MM.1S (cell line): ENCODE measurements around the gene ID2.

Experiments used
- DNase-seq: peaks from one replicate; pipeline ENCODE4 v3.0.0-alpha.2; 2015
- H2AFZ ChIP-seq: fragments of 300-600 bp; sonication (generic); 2 replicates; pipeline ENCODE4 v1.6.0; 2016; ENCODE audit warnings: antibody characterized with exemption, low read length
- H3F3A ChIP-seq: fragments of 300-600 bp; sonication (generic); 2 replicates; pipeline ENCODE4 v1.6.1; 2016; ENCODE audit warnings: mild to moderate bottlenecking, antibody characterized with exemption, low read length, moderate library complexity, mixed read lengths; ENCODE audit not compliant: insufficient read depth
- H3K27ac ChIP-seq: fragments of 300-600 bp; sonication (generic); 2 replicates; pipeline ENCODE4 v1.5.1; 2016; ENCODE audit warnings: mild to moderate bottlenecking, low read length
- H3K27me3 ChIP-seq: fragments of 300-600 bp; sonication (generic); replicated peaks from 2 replicates; pipeline ENCODE4 v1.6.0; 2016; ENCODE audit warnings: low read length; ENCODE audit not compliant: insufficient read depth
- H3K36me3 ChIP-seq: fragments of 300-600 bp; sonication (generic); replicated peaks from 2 replicates; pipeline ENCODE4 v1.6.1; 2016; ENCODE audit warnings: mild to moderate bottlenecking, low read length, mixed read lengths; ENCODE audit not compliant: insufficient read depth
- H3K4me1 ChIP-seq: fragments of 300-600 bp; sonication (generic); 2 replicates; pipeline ENCODE4 v1.6.1; 2016; ENCODE audit warnings: low read length, mixed read lengths
- H3K4me2 ChIP-seq: fragments of 300-600 bp; sonication (generic); 2 replicates; pipeline ENCODE4 v1.6.0; 2016; ENCODE audit warnings: low read depth, low read length
- H3K4me3 ChIP-seq: fragments of 300-600 bp; sonication (generic); 2 replicates; pipeline ENCODE4 v1.5.1; 2016; ENCODE audit warnings: low read length, mixed read lengths
- H3K79me2 ChIP-seq: fragments of 300-600 bp; sonication (generic); 2 replicates; pipeline ENCODE4 v1.6.1; 2016; ENCODE audit warnings: mixed run types, low read length, mixed read lengths
- H3K9ac ChIP-seq: fragments of 300-600 bp; sonication (generic); 2 replicates; pipeline ENCODE4 v1.6.1; 2016; ENCODE audit warnings: low read length, mixed read lengths
- H3K9me2 ChIP-seq: fragments of 300-600 bp; sonication (generic); replicated peaks from 2 replicates; pipeline ENCODE4 v1.6.1; 2016; ENCODE audit warnings: mild to moderate bottlenecking, low read length, mixed read lengths; ENCODE audit not compliant: insufficient read depth
- H3K9me3 ChIP-seq: fragments of 300-600 bp; sonication (generic); replicated peaks from 2 replicates; pipeline ENCODE4 v1.6.1; 2016; ENCODE audit warnings: mild to moderate bottlenecking, low read length, mixed read lengths; ENCODE audit not compliant: insufficient read depth
- H4K20me1 ChIP-seq: fragments of 300-600 bp; sonication (generic); 2 replicates; pipeline ENCODE4 v1.6.1; 2016; ENCODE audit warnings: mild to moderate bottlenecking, low read length, moderate library complexity, mixed read lengths; ENCODE audit not compliant: insufficient read depth
- EZH2 ChIP-seq: fragments of 300-600 bp; sonication (generic); optimal IDR thresholded peaks from 2 replicates; pipeline ENCODE3; 2017; ENCODE audit warnings: low read depth, mild to moderate bottlenecking, antibody characterized with exemption, low read length, mixed read lengths
- EZH2phosphoT487 ChIP-seq: fragments of 300-600 bp; sonication (generic); IDR thresholded peaks from 2 replicates; pipeline ENCODE4 v1.6.1; 2018; ENCODE audit warnings: antibody characterized with exemption, low read length
- TF ChIP-seq, protein P1 (sequence below): fragments of 300-600 bp; sonication (generic); IDR thresholded peaks from 2 replicates; pipeline ENCODE4 v1.5.1; 2016; ENCODE audit warnings: antibody characterized with exemption, low read length, mixed read lengths

The ID2 gene

DNA sequence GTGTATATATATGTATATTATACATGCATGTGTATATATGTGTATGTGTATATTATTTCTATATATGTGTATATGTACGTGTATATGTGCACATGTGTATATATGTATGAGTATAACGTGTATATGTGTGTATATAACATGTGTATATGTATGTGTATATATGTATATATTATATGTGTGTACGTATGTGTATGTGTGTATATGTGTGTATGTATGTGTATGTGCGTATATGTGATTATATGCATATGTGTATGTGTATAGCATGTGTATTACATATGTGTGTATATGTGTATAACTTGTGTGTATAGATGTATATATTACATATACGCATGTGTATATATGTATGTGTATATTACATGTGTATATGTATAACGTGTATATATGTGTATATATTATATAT, 32.1 kb upstream of the ID2 start:
- Histone ChIP-seq H3K4me1 (no peaks in the 10 kb centered on the region), H3K4me3 (no peak overlapping the region), H3K27ac (no peak overlapping the region), H3F3A (no peaks in the 10 kb centered on the region), H3K4me2 (no peak overlapping the region), H3K36me3 (no peaks in the 10 kb centered on the region), H4K20me1 (no peaks in the 10 kb centered on the region), H3K79me2 (no peaks in the 10 kb centered on the region), H2AFZ (no peak overlapping the region), H3K9ac (no peak overlapping the region), H3K9me2 (no peaks in the 10 kb centered on the region), H3K9me3 (no peaks in the 10 kb centered on the region), H3K27me3 (no peaks in the 10 kb centered on the region)
- no peak for DNase-seq
- TF ChIP-seq EZH2: no peak
- no peak for TF ChIP-seq EZH2phosphoT487
- TF ChIP-seq, protein P1, sequence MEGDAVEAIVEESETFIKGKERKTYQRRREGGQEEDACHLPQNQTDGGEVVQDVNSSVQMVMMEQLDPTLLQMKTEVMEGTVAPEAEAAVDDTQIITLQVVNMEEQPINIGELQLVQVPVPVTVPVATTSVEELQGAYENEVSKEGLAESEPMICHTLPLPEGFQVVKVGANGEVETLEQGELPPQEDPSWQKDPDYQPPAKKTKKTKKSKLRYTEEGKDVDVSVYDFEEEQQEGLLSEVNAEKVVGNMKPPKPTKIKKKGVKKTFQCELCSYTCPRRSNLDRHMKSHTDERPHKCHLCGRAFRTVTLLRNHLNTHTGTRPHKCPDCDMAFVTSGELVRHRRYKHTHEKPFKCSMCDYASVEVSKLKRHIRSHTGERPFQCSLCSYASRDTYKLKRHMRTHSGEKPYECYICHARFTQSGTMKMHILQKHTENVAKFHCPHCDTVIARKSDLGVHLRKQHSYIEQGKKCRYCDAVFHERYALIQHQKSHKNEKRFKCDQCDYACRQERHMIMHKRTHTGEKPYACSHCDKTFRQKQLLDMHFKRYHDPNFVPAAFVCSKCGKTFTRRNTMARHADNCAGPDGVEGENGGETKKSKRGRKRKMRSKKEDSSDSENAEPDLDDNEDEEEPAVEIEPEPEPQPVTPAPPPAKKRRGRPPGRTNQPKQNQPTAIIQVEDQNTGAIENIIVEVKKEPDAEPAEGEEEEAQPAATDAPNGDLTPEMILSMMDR: no peak

DNA sequence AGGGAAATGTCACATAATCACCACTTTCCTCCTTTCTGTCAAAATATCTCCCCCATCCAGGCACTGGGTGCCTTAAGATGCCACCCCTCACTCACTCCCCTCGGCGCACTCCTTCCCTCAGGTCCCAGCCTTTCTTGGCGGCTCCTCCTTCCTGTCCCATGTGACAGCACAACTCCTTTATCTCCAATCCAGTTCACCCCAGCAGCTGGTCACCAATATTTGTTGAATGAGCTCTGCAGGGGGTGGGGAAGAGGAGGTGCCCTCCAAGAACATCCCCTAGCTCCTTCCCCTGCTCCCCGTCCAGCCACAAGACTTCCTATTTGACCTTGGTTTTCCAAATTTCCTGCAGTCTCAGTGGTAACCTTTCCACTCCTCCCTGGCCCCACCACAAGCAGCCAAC, 31.6 kb upstream of the ID2 start:
- H2AFZ ChIP-seq: no peak overlapping the region
- H3K27me3 ChIP-seq: no peaks in the 10 kb centered on the region
- H3K9ac ChIP-seq: no peak overlapping the region
- no peaks in the 10 kb centered on the region for H3K9me2 ChIP-seq
- no peaks in the 10 kb centered on the region for H4K20me1 ChIP-seq
- no peaks in the 10 kb centered on the region for H3F3A ChIP-seq
- no peaks in the 10 kb centered on the region for H3K4me1 ChIP-seq
- H3K9me3 ChIP-seq: no peaks in the 10 kb centered on the region
- no peak for TF ChIP-seq EZH2phosphoT487
- no peak overlapping the region for H3K4me3 ChIP-seq
- DNase-seq: no peak
- no peak overlapping the region for H3K27ac ChIP-seq
- H3K4me2 ChIP-seq: no peak overlapping the region
- H3K36me3 ChIP-seq: no peaks in the 10 kb centered on the region
- H3K79me2 ChIP-seq: no peaks in the 10 kb centered on the region

DNA sequence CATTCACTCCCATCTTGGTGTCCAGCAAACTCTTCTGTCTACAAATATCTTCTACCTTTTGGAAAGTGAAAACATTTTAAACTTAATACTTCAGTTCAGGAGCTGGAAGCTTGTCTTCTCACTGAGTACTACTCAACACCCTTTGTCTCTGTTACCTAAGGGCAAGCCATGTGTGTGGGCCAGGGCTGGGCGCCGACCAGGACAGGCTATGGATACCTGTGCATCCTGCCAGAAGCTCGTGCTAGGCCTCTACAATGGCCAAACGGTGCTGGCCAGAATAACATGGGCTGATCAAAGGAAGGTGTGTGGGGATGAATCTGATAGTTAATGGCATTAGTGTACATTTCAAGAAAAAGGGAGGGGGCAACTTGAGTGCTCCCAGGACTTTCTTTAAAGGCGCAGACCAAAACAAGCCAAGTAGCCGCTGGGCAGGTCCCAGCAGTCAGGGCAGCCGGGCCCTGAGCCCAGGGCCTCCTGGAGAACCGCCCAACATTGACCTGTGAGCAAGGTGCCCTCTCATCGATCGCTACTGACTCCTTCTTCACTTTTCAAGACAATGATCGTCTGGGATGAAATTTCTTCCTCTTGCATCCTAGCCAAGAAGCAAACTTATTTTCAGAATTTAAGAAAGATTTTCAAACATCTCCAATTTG, 29.0 kb upstream of the ID2 start:
- H4K20me1 ChIP-seq: no peaks in the 10 kb centered on the region
- H3K27me3 ChIP-seq: no peaks in the 10 kb centered on the region
- H3K4me2 ChIP-seq: no peak overlapping the region
- H3K9me3 ChIP-seq: no peaks in the 10 kb centered on the region
- H3K4me3 ChIP-seq: no peak overlapping the region
- H3F3A ChIP-seq: no peaks in the 10 kb centered on the region
- no peaks in the 10 kb centered on the region for H3K4me1 ChIP-seq
- DNase-seq: no peak
- no peak overlapping the region for H2AFZ ChIP-seq
- H3K27ac ChIP-seq: no peak overlapping the region
- H3K36me3 ChIP-seq: no peaks in the 10 kb centered on the region
- H3K9ac ChIP-seq: no peak overlapping the region
- no peaks in the 10 kb centered on the region for H3K9me2 ChIP-seq
- TF ChIP-seq EZH2phosphoT487 (no peak), EZH2 (no peak)
- TF ChIP-seq, protein P1: no peak
- H3K79me2 ChIP-seq: no peaks in the 10 kb centered on the region

DNA sequence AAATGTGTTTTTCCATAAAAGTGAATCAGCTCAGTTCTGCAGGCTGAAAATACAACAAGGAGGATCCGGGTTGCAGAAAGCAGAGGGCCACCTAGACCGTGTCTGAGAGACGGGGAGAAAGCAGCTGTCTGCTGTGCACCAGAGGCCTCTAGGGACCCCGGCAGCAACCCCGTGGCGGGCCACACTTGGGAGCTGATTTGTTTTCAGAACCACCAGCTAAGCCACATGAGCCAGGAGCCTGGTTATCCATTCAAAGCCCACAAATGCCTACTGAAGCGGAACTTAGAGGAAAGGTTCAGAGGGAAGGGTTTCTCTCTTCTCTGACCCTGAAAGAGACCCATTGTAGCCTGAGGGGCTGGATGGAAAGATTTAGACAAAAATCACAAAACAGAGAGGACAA, 28.4 kb upstream of the ID2 start:
- Histone ChIP-seq H3K4me2 (no peak overlapping the region), H3K9me3 (no peaks in the 10 kb centered on the region), H3K27ac (no peak overlapping the region), H2AFZ (no peak overlapping the region), H3K4me3 (no peak overlapping the region), H3K27me3 (no peaks in the 10 kb centered on the region), H4K20me1 (no peaks in the 10 kb centered on the region), H3K9ac (no peak overlapping the region), H3K4me1 (no peaks in the 10 kb centered on the region), H3F3A (no peaks in the 10 kb centered on the region), H3K36me3 (no peaks in the 10 kb centered on the region), H3K79me2 (no peaks in the 10 kb centered on the region), H3K9me2 (no peaks in the 10 kb centered on the region)
- TF ChIP-seq, protein P1: no peak
- TF ChIP-seq EZH2phosphoT487 (no peak), EZH2 (no peak)
- no peak for DNase-seq
